Stomach (tissue), 9 donors: Measurements from ENCODE around the gene TIMM23B. TPM values are rescaled to one million over a fixed set of nuclear protein-coding genes. Genes with fewer than 3 reads are reported as not detected.

ENCODE experiments used
- DNase-seq, 2 donors: peaks; one replicate each; pipeline versions ENCODE4 v3.0.0 to v3.0.0-alpha.2; 2013 to 2019
- H3K27ac ChIP-seq, 5 donors: fragments of 200-600 bp in 4 of 5; sonication (generic) in 4 of 5; one replicate each; pipeline ENCODE4 v1.5.1; 2013 to 2019; ENCODE audit warnings: mild to moderate bottlenecking in 1 of 5, moderate library complexity in 1 of 5
- H3K27me3 ChIP-seq, 3 donors: fragments of 200-600 bp; sonication (generic); one replicate each; pipeline ENCODE4 v1.5.1; 2017 to 2019; ENCODE audit warnings: mixed run types in 1 of 3
- H3K36me3 ChIP-seq, 4 donors: fragments of 200-600 bp; sonication (generic); 1 replicate in 3 of 4; 2 replicates in 1 of 4; pipeline ENCODE4 v1.5.1; 2016 to 2019
- H3K4me1 ChIP-seq, 4 donors: fragments of 200-600 bp; sonication (generic); one replicate each; pipeline ENCODE4 v1.5.1; 2016 to 2019
- H3K4me3 ChIP-seq, 4 donors: fragments of 200-600 bp; sonication (generic) in 3 of 4; one replicate each; pipeline ENCODE4 v1.5.1; 2016 to 2019; ENCODE audit warnings: mild to moderate bottlenecking in 1 of 4
- H3K9me3 ChIP-seq, 4 donors: fragments of 200-600 bp; sonication (generic); one replicate each; pipeline ENCODE4 v1.5.1; 2016 to 2019
- CTCF ChIP-seq, 7 experiments: fragments of 450-650 bp in 4 of 7; fragments of 200-600 bp in 3 of 7; sonication (generic) in 3 of 7; IDR thresholded peaks; one replicate each; pipeline ENCODE4 v1.5.1; 2016 to 2019; ENCODE audit warnings: antibody characterized with exemption in 7 of 7, control low read depth in 2 of 7, mild to moderate bottlenecking in 1 of 7
- EP300 ChIP-seq: sonication (generic); formaldehyde crosslinking; IDR thresholded peaks from one replicate; pipeline ENCODE4 v1.6.1; 2017; ENCODE audit warnings: antibody characterized with exemption
- POLR2A ChIP-seq, 4 donors: fragments of 450-650 bp; IDR thresholded peaks; one replicate each; pipeline ENCODE4 v1.6.1; 2016; ENCODE audit warnings: antibody characterized with exemption in 4 of 4, control low read depth in 2 of 4, mild to moderate bottlenecking in 1 of 4, moderate library complexity in 1 of 4
- POLR2AphosphoS5 ChIP-seq, 3 donors: sonication (generic); formaldehyde crosslinking; IDR thresholded peaks; one replicate each; pipeline ENCODE4 v1.6.1; 2016; ENCODE audit warnings: antibody characterized with exemption in 3 of 3
- WGBS, 5 donors: extraction: QIAGEN DNeasy Blood & Tissue Kit in 3 of 5; methylation state at CpG; one replicate each; pipeline versions ENCODE4 v1.1.5 to v1.1.7; 2013 to 2018; 5-methylcytosine and 5-hydroxymethylcytosine counted together
- intact Hi-C: fragments of 100-400 bp; cut with DNase I; formaldehyde crosslinking; loops from one replicate; pipeline ENCODE4 v1.15.1; 2023; ENCODE audit warnings: low total_unique reads
- polyA plus RNA-seq, 3 donors: library from polyadenylated mRNA; stranded (reverse); fragments of 200-250 nt; gene quantifications; one replicate each; pipeline ENCODE4 v1.2.3, GENCODE V29; 2013
- small RNA-seq, 4 donors: library from RNA; depleted of rRNA; stranded (forward); fragments of <200 nt; gene quantifications; one replicate each; pipeline ENCODE3, GENCODE V24; 2016
- total RNA-seq, 5 donors: library from RNA; depleted of rRNA; stranded (reverse); fragments of >200 nt; gene quantifications; one replicate each; pipeline versions ENCODE4 v1.1.0 to v1.2.3, GENCODE V29; 2014 to 2016
- donor health status: healthy with polysubstance abuse.
- donor health status: Bipolar disorder and iron deficiency.
- donor health status: healthy.

TIMM23B gene
- total and polyA plus RNA-seq, 8 donors = 3.5 to 46.0 (median 24.9) TPM

- WGBS, 5 donors = 80 to 90% (median 82%) methylated on average over 3 of the region's 3 CpGs
Measured at GRCh38 chr10:50021646-50022045, 79.8 kb downstream of the TIMM23B start.

More at GRCh38 chr10:50021646-50022045, 79.8 kb downstream of the TIMM23B start:
- H3K9me3 ChIP-seq = no peaks in the 10 kb centered on the region
- H3K27ac ChIP-seq = no peak overlapping the region
- H3K27me3 ChIP-seq = peaks cover 0 to 21% (median 5%) of the 10 kb centered on the region in 3 donors
- H3K36me3 ChIP-seq = no peaks in the 10 kb centered on the region
- no peak for TF ChIP-seq CTCF (IDR thresholded peaks at IDR 0.05)
- no peak for TF ChIP-seq EP300
- no peak for TF ChIP-seq POLR2A (IDR thresholded peaks at IDR 0.05)
- TF ChIP-seq POLR2AphosphoS5 (IDR thresholded peaks at IDR 0.05) = no peak
- no peak for DNase-seq
- no peak overlapping the region for H3K4me3 ChIP-seq
- H3K4me1 ChIP-seq = no peaks in the 10 kb centered on the region
- intact Hi-C loops = no loop called here

Small RNA genes within 50 kb of the gene (small RNA-seq; reads per million reads assigned to genes)
- gene RNA5SP317 = 0 reads per million in 4 donors
- 0 reads per million in 4 donors for gene SNORA74C-2

Other genes starting within 250 kb of the TIMM23B start
- gene OGDHL, start 179.7 kb upstream of the TIMM23B start, total RNA-seq = 10 to 100 TPM in 1 of 5 donors, 1 to 10 TPM in 3, not detected in 1; 3.7 to 26.8 (median 4.4) TPM
- gene OGDHL, start 179.7 kb upstream of the TIMM23B start, polyA plus RNA-seq = under 1 TPM; 0.31 to 0.46 (median 0.45) TPM
- gene PARG, start within 50 bp of the TIMM23B start, total RNA-seq = 10 to 100 TPM; 19.1 to 57.1 (median 35.7) TPM
- gene PARG, start within 50 bp of the TIMM23B start, polyA plus RNA-seq = 1 to 10 TPM; 3.1 to 5.5 (median 5.2) TPM
- 10 to 100 TPM in 4 of 5 donors, 1 to 10 TPM in 1; 9.2 to 80.8 (median 21.1) TPM for gene AGAP6, start 46.4 kb downstream of the TIMM23B start, total RNA-seq
- gene AGAP6, start 46.4 kb downstream of the TIMM23B start, polyA plus RNA-seq = 10 to 100 TPM in 1 of 3 donors, 1 to 10 TPM in 2; 3.1 to 15.9 (median 3.8) TPM
- 10 to 100 TPM; 20.1 to 47.8 (median 30.9) TPM for gene WASHC2A, start 125.9 kb downstream of the TIMM23B start, total RNA-seq
- 10 to 100 TPM in 1 of 3 donors, 1 to 10 TPM in 2; 8.8 to 15.5 (median 9.8) TPM for gene WASHC2A, start 125.9 kb downstream of the TIMM23B start, polyA plus RNA-seq